Measurements from ENCODE around the gene PRSS33.

PRSS33 gene

DNA sequence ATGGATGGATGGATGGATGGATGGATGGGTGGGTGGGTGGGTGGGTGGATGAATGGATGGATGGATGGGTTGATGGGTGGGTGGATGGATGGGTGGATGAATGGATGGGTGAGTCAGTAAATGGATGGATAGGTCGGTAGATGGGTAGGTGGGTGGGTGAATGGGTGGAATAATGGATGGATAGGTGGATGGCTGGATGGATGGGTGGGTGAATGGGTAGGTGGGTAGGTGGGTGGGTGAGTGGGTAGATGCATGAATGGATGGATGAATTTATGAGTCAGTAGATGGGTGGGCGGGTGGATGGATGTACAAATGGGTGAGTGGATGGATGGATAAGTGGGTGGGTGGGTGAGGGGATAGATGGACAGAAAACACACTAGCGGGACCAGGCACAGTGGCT is 47.6 kb upstream of the PRSS33 start:
- Histone ChIP-seq H3K36me3 (ENCODE audit: insufficient read depth, low read length) (no peaks in the 10 kb centered on the region), H3K79me2 (ENCODE audit: insufficient read depth, low read length) (no peaks in the 10 kb centered on the region), H3K9ac (ENCODE audit: low read depth, low read length, poor library complexity, severe bottlenecking) (no peak overlapping the region), H2AFZ (ENCODE audit: low read length) (no peak overlapping the region), H4K20me1 (ENCODE audit: insufficient read depth, low read length, poor library complexity, severe bottlenecking) (no peaks in the 10 kb centered on the region), H3K4me2 (ENCODE audit: low read depth, low read length, poor library complexity, severe bottlenecking) (no peak overlapping the region), H3K4me3 (ENCODE audit: low read length, poor library complexity, severe bottlenecking) (no peak overlapping the region), H3K4me1 (ENCODE audit: insufficient read depth, low read length, poor library complexity, severe bottlenecking) (no peaks in the 10 kb centered on the region), H3F3A (ENCODE audit: low read depth) (no peaks in the 10 kb centered on the region), H3K9me2 (replicated peaks; ENCODE audit: low read depth, low read length) (no peaks in the 10 kb centered on the region), H3K9me3 (ENCODE audit: insufficient read depth, low read depth, low read length) (no peaks in the 10 kb centered on the region), H3K27me3 (ENCODE audit: insufficient read depth, low read length, poor library complexity, severe bottlenecking) (no peaks in the 10 kb centered on the region)
- TF ChIP-seq, protein P1, sequence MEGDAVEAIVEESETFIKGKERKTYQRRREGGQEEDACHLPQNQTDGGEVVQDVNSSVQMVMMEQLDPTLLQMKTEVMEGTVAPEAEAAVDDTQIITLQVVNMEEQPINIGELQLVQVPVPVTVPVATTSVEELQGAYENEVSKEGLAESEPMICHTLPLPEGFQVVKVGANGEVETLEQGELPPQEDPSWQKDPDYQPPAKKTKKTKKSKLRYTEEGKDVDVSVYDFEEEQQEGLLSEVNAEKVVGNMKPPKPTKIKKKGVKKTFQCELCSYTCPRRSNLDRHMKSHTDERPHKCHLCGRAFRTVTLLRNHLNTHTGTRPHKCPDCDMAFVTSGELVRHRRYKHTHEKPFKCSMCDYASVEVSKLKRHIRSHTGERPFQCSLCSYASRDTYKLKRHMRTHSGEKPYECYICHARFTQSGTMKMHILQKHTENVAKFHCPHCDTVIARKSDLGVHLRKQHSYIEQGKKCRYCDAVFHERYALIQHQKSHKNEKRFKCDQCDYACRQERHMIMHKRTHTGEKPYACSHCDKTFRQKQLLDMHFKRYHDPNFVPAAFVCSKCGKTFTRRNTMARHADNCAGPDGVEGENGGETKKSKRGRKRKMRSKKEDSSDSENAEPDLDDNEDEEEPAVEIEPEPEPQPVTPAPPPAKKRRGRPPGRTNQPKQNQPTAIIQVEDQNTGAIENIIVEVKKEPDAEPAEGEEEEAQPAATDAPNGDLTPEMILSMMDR (conservative IDR thresholded peaks at IDR 0.05; ENCODE audit: low read length): no peak
- TF ChIP-seq EZH2phosphoT487 (IDR thresholded peaks at IDR 0.05; ENCODE audit: borderline replicate concordance): no peak

DNA sequence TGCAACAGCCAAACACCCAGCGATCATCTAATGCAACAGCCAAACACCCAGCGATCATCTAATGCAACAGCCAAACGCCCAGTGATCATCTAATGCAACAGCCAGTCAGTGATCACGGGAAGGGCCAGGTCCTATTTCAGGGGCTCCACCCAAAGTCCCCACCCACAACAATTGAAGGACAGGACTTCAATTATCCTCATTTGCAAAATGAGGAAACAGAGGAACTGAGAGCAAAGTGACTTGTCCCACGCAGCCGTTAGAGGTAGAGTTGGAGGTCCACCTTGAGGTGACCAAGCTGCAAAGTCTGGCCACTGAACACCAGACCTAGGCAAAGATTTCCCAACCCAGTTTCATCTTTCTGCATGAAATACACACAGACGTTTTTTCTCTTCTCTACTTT is 46.4 kb upstream of the PRSS33 start:
- Histone ChIP-seq H3K9me3 (ENCODE audit: insufficient read depth, low read depth, low read length) (no peaks in the 10 kb centered on the region), H3K9ac (ENCODE audit: low read depth, low read length, poor library complexity, severe bottlenecking) (no peak overlapping the region), H3K4me3 (ENCODE audit: low read length, poor library complexity, severe bottlenecking) (no peak overlapping the region), H3K4me1 (ENCODE audit: insufficient read depth, low read length, poor library complexity, severe bottlenecking) (no peaks in the 10 kb centered on the region), H2AFZ (ENCODE audit: low read length) (no peak overlapping the region), H3F3A (ENCODE audit: low read depth) (no peaks in the 10 kb centered on the region), H3K27me3 (ENCODE audit: insufficient read depth, low read length, poor library complexity, severe bottlenecking) (no peaks in the 10 kb centered on the region), H4K20me1 (ENCODE audit: insufficient read depth, low read length, poor library complexity, severe bottlenecking) (no peaks in the 10 kb centered on the region), H3K79me2 (ENCODE audit: insufficient read depth, low read length) (no peaks in the 10 kb centered on the region), H3K9me2 (replicated peaks; ENCODE audit: low read depth, low read length) (no peaks in the 10 kb centered on the region), H3K4me2 (ENCODE audit: low read depth, low read length, poor library complexity, severe bottlenecking) (no peak overlapping the region), H3K36me3 (ENCODE audit: insufficient read depth, low read length) (no peaks in the 10 kb centered on the region)
- TF ChIP-seq, protein P1 (conservative IDR thresholded peaks at IDR 0.05; ENCODE audit: low read length): no peak
- no peak for TF ChIP-seq EZH2phosphoT487 (IDR thresholded peaks at IDR 0.05; ENCODE audit: borderline replicate concordance)

DNA sequence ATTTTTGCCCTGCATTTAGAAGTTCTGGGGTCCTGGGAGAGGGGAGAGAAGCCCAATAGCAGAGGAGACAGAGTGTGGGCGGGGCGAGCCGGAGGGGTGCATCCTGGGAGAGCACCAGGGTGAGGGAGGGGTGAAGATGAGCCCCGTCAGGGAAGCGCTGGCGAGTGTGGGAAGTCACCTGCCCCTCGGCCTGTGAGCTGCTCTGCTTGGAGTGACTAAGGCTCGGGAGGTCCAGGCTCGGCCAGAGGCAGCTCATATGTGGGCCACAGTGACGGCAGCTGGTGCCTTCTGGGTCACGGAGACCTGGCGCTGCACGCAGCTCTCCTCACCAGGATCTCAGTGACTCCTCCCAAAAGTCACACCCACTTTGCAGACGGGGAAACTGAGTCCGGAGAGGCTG is 43.8 kb upstream of the PRSS33 start:
- H3F3A ChIP-seq (ENCODE audit: low read depth): no peaks in the 10 kb centered on the region
- H3K4me2 ChIP-seq (ENCODE audit: low read depth, low read length, poor library complexity, severe bottlenecking): no peak overlapping the region
- no peak overlapping the region for H3K4me3 ChIP-seq (ENCODE audit: low read length, poor library complexity, severe bottlenecking)
- no peaks in the 10 kb centered on the region for H3K9me2 ChIP-seq (replicated peaks; ENCODE audit: low read depth, low read length)
- H3K9me3 ChIP-seq (ENCODE audit: insufficient read depth, low read depth, low read length): no peaks in the 10 kb centered on the region
- no peaks in the 10 kb centered on the region for H4K20me1 ChIP-seq (ENCODE audit: insufficient read depth, low read length, poor library complexity, severe bottlenecking)
- no peak overlapping the region for H3K9ac ChIP-seq (ENCODE audit: low read depth, low read length, poor library complexity, severe bottlenecking)
- H3K27me3 ChIP-seq (ENCODE audit: insufficient read depth, low read length, poor library complexity, severe bottlenecking): no peaks in the 10 kb centered on the region
- H3K36me3 ChIP-seq (ENCODE audit: insufficient read depth, low read length): no peaks in the 10 kb centered on the region
- H3K79me2 ChIP-seq (ENCODE audit: insufficient read depth, low read length): no peaks in the 10 kb centered on the region
- no peaks in the 10 kb centered on the region for H3K4me1 ChIP-seq (ENCODE audit: insufficient read depth, low read length, poor library complexity, severe bottlenecking)
- H2AFZ ChIP-seq (ENCODE audit: low read length): no peak overlapping the region
- no peak for TF ChIP-seq EZH2phosphoT487 (IDR thresholded peaks at IDR 0.05; ENCODE audit: borderline replicate concordance)
- TF ChIP-seq, protein P1 (conservative IDR thresholded peaks at IDR 0.05; ENCODE audit: low read length): no peak

Measured in Loucy (cell line).